Mesothelial cell of epicardium (in vitro differentiated cells): ENCODE data around the gene F2. TPM values are rescaled to one million over a fixed set of nuclear protein-coding genes. Genes with fewer than 3 reads are reported as not detected.

Experiments
- DNase-seq, 2 experiments: peaks; one replicate each; pipeline ENCODE4 v3.0.0; 2021; ENCODE audit warnings: low spot score in 2 of 2; ENCODE audit not compliant: unreplicated experiment in 2 of 2
- H3K27ac Mint-ChIP-seq: 2 replicates; pipeline ENCODE4 v1.8.0; 2021; ENCODE audit warnings: mixed read lengths
- H3K27me3 Mint-ChIP-seq: 2 replicates; pipeline ENCODE4 v1.8.0; 2021; ENCODE audit warnings: low read depth, mixed read lengths
- H3K36me3 Mint-ChIP-seq: 2 replicates; pipeline ENCODE4 v1.8.0; 2021; ENCODE audit warnings: mixed read lengths
- H3K4me1 Mint-ChIP-seq: 2 replicates; pipeline ENCODE4 v1.8.0; 2021; ENCODE audit warnings: mixed read lengths
- H3K4me3 Mint-ChIP-seq: 2 replicates; pipeline ENCODE4 v1.8.0; 2021; ENCODE audit warnings: mild to moderate bottlenecking, moderate library complexity, mixed read lengths
- H3K9me3 Mint-ChIP-seq: 2 replicates; pipeline ENCODE4 v1.8.0; 2021; ENCODE audit warnings: mixed read lengths
- CTCF ChIP-seq: fragments of 200-600 bp; sonication (generic); IDR thresholded peaks from one replicate; pipeline ENCODE4 v1.5.0; 2021; ENCODE audit warnings: antibody characterized with exemption; ENCODE audit not compliant: unreplicated experiment
- total RNA-seq: library from RNA; stranded (reverse); gene quantifications from 3 replicates; pipeline ENCODE4 v1.2.1, GENCODE V29; 2021

F2 gene
- total RNA-seq, 1 donor from 2014 or later: not detected

GRCh38 chr11:46727952-46728658 lies 9.1 kb downstream of the F2 start:
- H3K36me3 Mint-ChIP-seq: no peaks in the 10 kb centered on the region
- no peak for TF ChIP-seq CTCF
- H3K4me1 Mint-ChIP-seq: no peaks in the 10 kb centered on the region
- no peaks in the 10 kb centered on the region for H3K9me3 Mint-ChIP-seq
- no peak for DNase-seq
- H3K27ac Mint-ChIP-seq: no peak overlapping the region
- no peaks in the 10 kb centered on the region for H3K27me3 Mint-ChIP-seq
- no peak overlapping the region for H3K4me3 Mint-ChIP-seq

GRCh38 chr11:46728659-46729040 lies 9.6 kb downstream of the F2 start:
- Mint-ChIP-seq H3K27me3 (no peaks in the 10 kb centered on the region), H3K9me3 (no peaks in the 10 kb centered on the region), H3K4me1 (no peaks in the 10 kb centered on the region), H3K36me3 (no peaks in the 10 kb centered on the region), H3K27ac (no peak overlapping the region), H3K4me3 (no peak overlapping the region)
- no peak for TF ChIP-seq CTCF
- DNase-seq: no peak

- Mint-ChIP-seq H3K27ac (no peak overlapping the region), H3K27me3 (no peaks in the 10 kb centered on the region), H3K4me1 (no peaks in the 10 kb centered on the region), H3K4me3 (no peak overlapping the region), H3K9me3 (no peaks in the 10 kb centered on the region), H3K36me3 (no peaks in the 10 kb centered on the region)
- TF ChIP-seq CTCF: no peak
- DNase-seq: no peak
Measured at GRCh38 chr11:46729110-46730027, 10.4 kb downstream of the F2 start.

- Mint-ChIP-seq H3K36me3 (no peaks in the 10 kb centered on the region), H3K27me3 (no peaks in the 10 kb centered on the region), H3K4me3 (no peak overlapping the region), H3K9me3 (no peaks in the 10 kb centered on the region), H3K27ac (no peak overlapping the region), H3K4me1 (no peaks in the 10 kb centered on the region)
- no peak for TF ChIP-seq CTCF
- DNase-seq: no peak
Measured at GRCh38 chr11:46731545-46731944, 12.5 kb downstream of the F2 start.

- no peak for DNase-seq
- Mint-ChIP-seq H3K4me1 (no peaks in the 10 kb centered on the region), H3K27me3 (no peaks in the 10 kb centered on the region), H3K4me3 (no peak overlapping the region), H3K36me3 (no peaks in the 10 kb centered on the region), H3K27ac (no peak overlapping the region), H3K9me3 (no peaks in the 10 kb centered on the region)
- TF ChIP-seq CTCF: no peak
Measured at GRCh38 chr11:46733234-46733633, 14.2 kb downstream of the F2 start.
